ENCODE data around the gene PLA2G7. TPM values are rescaled to one million over a fixed set of nuclear protein-coding genes. Genes with fewer than 3 reads are reported as not detected.
"Not testable (repeated sequence)": the region's sequence is repeated elsewhere in the genome, so short reads cannot be mapped to it uniquely, and the experiment has no call there.

Gene PLA2G7
- total RNA-seq, 4 donors from 2014 or later: 1.5 to 4.8 (median 1.6) TPM; not detected in 1

GRCh38 chr6:46776070-46776712, 41.0 kb upstream of the PLA2G7 start:
- WGBS, 2 donors: 90% methylated on average over 5 of the region's 5 CpGs
- no peak overlapping the region for H3K27ac ChIP-seq
- H3K27me3 ChIP-seq: no peaks in the 10 kb centered on the region
- DNase-seq (ENCODE audit: low spot score in 2 of 2): no peak
- H3K9me3 ChIP-seq: no peaks in the 10 kb centered on the region
- H3K4me1 ChIP-seq: no peaks in the 10 kb centered on the region
- H3K36me3 ChIP-seq: no peaks in the 10 kb centered on the region
- TF ChIP-seq EP300 (IDR thresholded peaks at IDR 0.05) (no peak), POLR2A (IDR thresholded peaks at IDR 0.05) (no peak)
- TF ChIP-seq, protein P1, sequence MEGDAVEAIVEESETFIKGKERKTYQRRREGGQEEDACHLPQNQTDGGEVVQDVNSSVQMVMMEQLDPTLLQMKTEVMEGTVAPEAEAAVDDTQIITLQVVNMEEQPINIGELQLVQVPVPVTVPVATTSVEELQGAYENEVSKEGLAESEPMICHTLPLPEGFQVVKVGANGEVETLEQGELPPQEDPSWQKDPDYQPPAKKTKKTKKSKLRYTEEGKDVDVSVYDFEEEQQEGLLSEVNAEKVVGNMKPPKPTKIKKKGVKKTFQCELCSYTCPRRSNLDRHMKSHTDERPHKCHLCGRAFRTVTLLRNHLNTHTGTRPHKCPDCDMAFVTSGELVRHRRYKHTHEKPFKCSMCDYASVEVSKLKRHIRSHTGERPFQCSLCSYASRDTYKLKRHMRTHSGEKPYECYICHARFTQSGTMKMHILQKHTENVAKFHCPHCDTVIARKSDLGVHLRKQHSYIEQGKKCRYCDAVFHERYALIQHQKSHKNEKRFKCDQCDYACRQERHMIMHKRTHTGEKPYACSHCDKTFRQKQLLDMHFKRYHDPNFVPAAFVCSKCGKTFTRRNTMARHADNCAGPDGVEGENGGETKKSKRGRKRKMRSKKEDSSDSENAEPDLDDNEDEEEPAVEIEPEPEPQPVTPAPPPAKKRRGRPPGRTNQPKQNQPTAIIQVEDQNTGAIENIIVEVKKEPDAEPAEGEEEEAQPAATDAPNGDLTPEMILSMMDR (IDR thresholded peaks at IDR 0.05): no peak
- H3K4me3 ChIP-seq: no peak overlapping the region

- not testable (repeated sequence) for H3K27ac ChIP-seq; DNase-seq (ENCODE audit: low spot score in 2 of 2); H3K36me3 ChIP-seq; H3K4me1 ChIP-seq; H3K27me3 ChIP-seq; H3K9me3 ChIP-seq; H3K4me3 ChIP-seq
- WGBS, 2 donors: 80 to 95% methylated on average over 1 to 13 of the region's 24 CpGs
Measured at GRCh38 chr6:46774736-46775135, 39.6 kb upstream of the PLA2G7 start.

GRCh38 chr6:46773201-46773855, 38.2 kb upstream of the PLA2G7 start:
- no peaks in the 10 kb centered on the region for H3K27me3 ChIP-seq
- WGBS, 2 donors: 59 to 63% methylated on average over 1 of the region's 1 CpG

DNA sequence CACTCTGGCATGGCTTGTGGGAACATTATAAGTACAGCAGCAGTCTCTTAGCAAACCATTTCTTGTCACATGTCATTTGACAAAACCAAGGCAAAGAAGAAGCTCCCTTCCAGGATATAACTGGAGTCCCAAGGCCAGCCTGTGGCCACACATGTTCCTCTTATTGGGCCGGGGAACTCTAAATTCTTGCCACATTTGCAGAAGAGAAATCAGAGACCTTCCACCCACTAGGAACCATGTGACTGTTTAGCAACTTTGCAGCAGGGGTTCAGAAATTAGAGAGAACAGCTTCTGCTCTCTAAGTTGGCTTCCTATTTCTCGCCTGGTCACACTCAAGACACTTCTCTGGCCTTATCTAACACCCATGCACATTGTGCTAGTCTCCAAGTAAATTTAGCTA, 37.6 kb upstream of the PLA2G7 start:
- no peak overlapping the region for H3K4me3 ChIP-seq
- H3K27ac ChIP-seq: peak overlapping the region in 1 of 4 donors; percentile 59
- H3K9me3 ChIP-seq: peaks cover 0 to under 1% (median 0%) of the 10 kb centered on the region in 4 donors
- no peaks in the 10 kb centered on the region for H3K27me3 ChIP-seq
- TF ChIP-seq EP300 (IDR thresholded peaks at IDR 0.05) (peak; percentile 65 to 84), POLR2A (IDR thresholded peaks at IDR 0.05) (no peak)
- DNase-seq (ENCODE audit: low spot score in 2 of 2): peak in 1 of 2 donors; percentile 48
- 69 to 74% methylated on average over 2 of the region's 2 CpGs for WGBS, 2 donors
- H3K4me1 ChIP-seq: no peaks in the 10 kb centered on the region
- no peaks in the 10 kb centered on the region for H3K36me3 ChIP-seq

More at GRCh38 chr6:46773201-46773855, 38.2 kb upstream of the PLA2G7 start:
- TF ChIP-seq EP300 (IDR thresholded peaks at IDR 0.05): no peak
- TF ChIP-seq, protein P1 (IDR thresholded peaks at IDR 0.05): no peak
- TF ChIP-seq POLR2A (IDR thresholded peaks at IDR 0.05): no peak
- Histone ChIP-seq H3K36me3 (no peaks in the 10 kb centered on the region), H3K27ac (peak overlapping the region in 2 of 4 donors; percentile 26 to 64), H3K4me1 (no peaks in the 10 kb centered on the region), H3K9me3 (no peaks in the 10 kb centered on the region), H3K4me3 (no peak overlapping the region)
- DNase-seq (ENCODE audit: low spot score in 2 of 2): no peak

DNA sequence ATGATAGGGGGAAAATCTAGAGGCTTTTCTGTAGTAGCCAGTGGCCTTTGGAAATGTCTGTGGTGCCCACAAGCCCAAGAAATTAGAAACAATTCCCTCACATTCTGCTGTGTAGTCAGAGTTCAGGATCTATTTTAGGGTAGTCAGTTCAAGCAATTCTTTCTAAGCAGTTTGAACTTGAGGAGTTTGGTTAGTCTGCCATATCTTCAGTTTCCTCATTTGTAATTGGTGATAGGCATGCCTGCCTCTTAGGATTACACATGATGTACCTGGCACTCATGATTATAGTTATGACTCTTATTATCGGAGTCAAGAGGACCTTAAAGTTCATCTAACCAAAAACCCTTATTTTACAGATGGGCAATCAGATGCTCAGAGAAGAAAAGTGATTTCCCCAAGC, 36.8 kb upstream of the PLA2G7 start:
- H3K9me3 ChIP-seq: peaks cover 0 to 6% (median 1%) of the 10 kb centered on the region in 4 donors
- TF ChIP-seq, protein P1 (IDR thresholded peaks at IDR 0.05): no peak
- no peak for TF ChIP-seq EP300 (IDR thresholded peaks at IDR 0.05)
- no peak for TF ChIP-seq POLR2A (IDR thresholded peaks at IDR 0.05)
- H3K27me3 ChIP-seq: no peaks in the 10 kb centered on the region
- no peak overlapping the region for H3K4me3 ChIP-seq
- no peaks in the 10 kb centered on the region for H3K4me1 ChIP-seq
- 94 to 97% methylated on average over 1 of the region's 1 CpG for WGBS, 2 donors
- no peak for DNase-seq (ENCODE audit: low spot score in 2 of 2)
- peak overlapping the region in 1 of 4 donors; percentile 59 for H3K27ac ChIP-seq
- H3K36me3 ChIP-seq: no peaks in the 10 kb centered on the region

GRCh38 chr6:46764961-46765360, 29.8 kb upstream of the PLA2G7 start:
- TF ChIP-seq POLR2A (IDR thresholded peaks at IDR 0.05): no peak
- TF ChIP-seq, protein P1 (IDR thresholded peaks at IDR 0.05): no peak
- TF ChIP-seq EP300 (IDR thresholded peaks at IDR 0.05): no peak
- WGBS, 2 donors: 92% methylated on average over 5 of the region's 5 CpGs
- no peak overlapping the region for H3K4me3 ChIP-seq
- DNase-seq (ENCODE audit: low spot score in 2 of 2): no peak
- peaks cover 0 to 6% (median 1%) of the 10 kb centered on the region in 4 donors for H3K9me3 ChIP-seq
- no peaks in the 10 kb centered on the region for H3K36me3 ChIP-seq
- no peak overlapping the region for H3K27ac ChIP-seq
- H3K4me1 ChIP-seq: no peaks in the 10 kb centered on the region
- no peaks in the 10 kb centered on the region for H3K27me3 ChIP-seq

DNA sequence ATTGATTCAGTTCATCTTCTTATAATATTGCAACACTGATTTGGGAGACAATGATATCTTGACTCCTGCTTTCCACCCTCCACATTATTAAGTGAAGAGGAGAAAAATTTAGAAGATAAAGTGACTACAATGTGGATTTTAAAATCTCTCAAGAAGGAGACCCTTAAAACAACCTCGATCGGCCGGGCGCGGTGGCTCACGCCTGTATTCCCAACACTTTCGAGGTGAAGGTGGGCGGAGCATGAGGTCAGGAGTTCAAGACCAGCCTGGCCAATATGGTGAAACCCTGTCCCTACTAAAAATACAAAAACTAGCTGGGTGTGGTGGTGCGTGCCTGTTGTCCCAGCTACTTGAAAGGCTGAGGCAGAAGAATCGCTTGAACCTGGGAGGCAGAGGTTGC, 29.1 kb upstream of the PLA2G7 start:
- not testable (repeated sequence) for H3K4me3 ChIP-seq; H3K9me3 ChIP-seq; H3K4me1 ChIP-seq; H3K36me3 ChIP-seq; DNase-seq (ENCODE audit: low spot score in 2 of 2); H3K27ac ChIP-seq; H3K27me3 ChIP-seq
- WGBS, 2 donors: 85 to 87% methylated on average over 10 of the region's 10 CpGs

Data from tibial nerve (tissue), 4 donors.